ENCODE measurements around the gene DEF6. TPM values are rescaled to one million over a fixed set of nuclear protein-coding genes. Genes with fewer than 3 reads are reported as not detected.

DEF6 gene
- total and polyA plus RNA-seq, 2 of the 13 experiments (the other 11 are each of a cell fraction or from before 2014, with no cell fraction given) = 5.2 to 10.0 TPM

GRCh38 chr6:35259194-35259947, 38.2 kb upstream of the DEF6 start, which contains the start of gene ZNF76 (continued):
- TF ChIP-seq ATF7 (IDR thresholded peaks at IDR 0.05) (peak; percentile 82), ATF7 (CRISPR knock-in tag; IDR thresholded peaks at IDR 0.05) (peak; percentile 90), FOXK1 (CRISPR knock-in tag; IDR thresholded peaks at IDR 0.05; ENCODE audit: borderline replicate concordance, low read depth) (peak; percentile 87), ARNT (IDR thresholded peaks at IDR 0.05) (no peak), SMARCE1 (IDR thresholded peaks at IDR 0.05; ENCODE audit: borderline replicate concordance) (no peak), ZNF558 (CRISPR knock-in tag; IDR thresholded peaks at IDR 0.05; ENCODE audit: borderline replicate concordance) (peak; percentile 82; the same call in 1 of the 2 replicates), ZNF891 (CRISPR knock-in tag; IDR thresholded peaks at IDR 0.05) (peak; percentile 81), CEBPG (CRISPR knock-in tag; IDR thresholded peaks at IDR 0.05) (peak; percentile 43), ZNF292 (CRISPR knock-in tag; IDR thresholded peaks at IDR 0.05; ENCODE audit: borderline replicate concordance, low read depth) (peak; percentile 86), NCOA2 (CRISPR knock-in tag; IDR thresholded peaks at IDR 0.05) (no peak; the same call in none of the 2 replicates), SIN3B (IDR thresholded peaks at IDR 0.05; ENCODE audit: low read length) (0 out of 2 replicates have a peak, but pooled peaks have one; percentile 51), MAZ (IDR thresholded peaks at IDR 0.05; ENCODE audit: borderline replicate concordance, low read depth, low read length) (peak; percentile 94), MAZ (CRISPR knock-in tag; IDR thresholded peaks at IDR 0.05; ENCODE audit: low read depth) (peak; percentile 97), ZMYM4 (CRISPR knock-in tag; IDR thresholded peaks at IDR 0.05) (peak; percentile 88), ZBTB46 (CRISPR knock-in tag; IDR thresholded peaks at IDR 0.05; ENCODE audit: borderline replicate concordance) (no peak), MED1 (CRISPR knock-in tag; IDR thresholded peaks at IDR 0.05) (peak; percentile 92), NFE2L2 (IDR thresholded peaks at IDR 0.05; ENCODE audit: low read length) (no peak), MZF1 (CRISPR knock-in tag; IDR thresholded peaks at IDR 0.05; ENCODE audit: borderline replicate concordance) (no peak; the same call in 1 of the 2 replicates), WIZ (CRISPR knock-in tag; IDR thresholded peaks at IDR 0.05) (peak; percentile 89; the same call in 1 of the 2 replicates), ZBTB7A (CRISPR knock-in tag; IDR thresholded peaks at IDR 0.05) (peak; percentile 50), ZNF138 (CRISPR knock-in tag; IDR thresholded peaks at IDR 0.05; ENCODE audit: low read depth) (0 out of 2 replicates have a peak, but pooled peaks have one; percentile 52), ZNF160 (CRISPR knock-in tag; IDR thresholded peaks at IDR 0.05) (no peak; the same call in 1 of the 2 replicates)
- TF ChIP-seq, protein P1, sequence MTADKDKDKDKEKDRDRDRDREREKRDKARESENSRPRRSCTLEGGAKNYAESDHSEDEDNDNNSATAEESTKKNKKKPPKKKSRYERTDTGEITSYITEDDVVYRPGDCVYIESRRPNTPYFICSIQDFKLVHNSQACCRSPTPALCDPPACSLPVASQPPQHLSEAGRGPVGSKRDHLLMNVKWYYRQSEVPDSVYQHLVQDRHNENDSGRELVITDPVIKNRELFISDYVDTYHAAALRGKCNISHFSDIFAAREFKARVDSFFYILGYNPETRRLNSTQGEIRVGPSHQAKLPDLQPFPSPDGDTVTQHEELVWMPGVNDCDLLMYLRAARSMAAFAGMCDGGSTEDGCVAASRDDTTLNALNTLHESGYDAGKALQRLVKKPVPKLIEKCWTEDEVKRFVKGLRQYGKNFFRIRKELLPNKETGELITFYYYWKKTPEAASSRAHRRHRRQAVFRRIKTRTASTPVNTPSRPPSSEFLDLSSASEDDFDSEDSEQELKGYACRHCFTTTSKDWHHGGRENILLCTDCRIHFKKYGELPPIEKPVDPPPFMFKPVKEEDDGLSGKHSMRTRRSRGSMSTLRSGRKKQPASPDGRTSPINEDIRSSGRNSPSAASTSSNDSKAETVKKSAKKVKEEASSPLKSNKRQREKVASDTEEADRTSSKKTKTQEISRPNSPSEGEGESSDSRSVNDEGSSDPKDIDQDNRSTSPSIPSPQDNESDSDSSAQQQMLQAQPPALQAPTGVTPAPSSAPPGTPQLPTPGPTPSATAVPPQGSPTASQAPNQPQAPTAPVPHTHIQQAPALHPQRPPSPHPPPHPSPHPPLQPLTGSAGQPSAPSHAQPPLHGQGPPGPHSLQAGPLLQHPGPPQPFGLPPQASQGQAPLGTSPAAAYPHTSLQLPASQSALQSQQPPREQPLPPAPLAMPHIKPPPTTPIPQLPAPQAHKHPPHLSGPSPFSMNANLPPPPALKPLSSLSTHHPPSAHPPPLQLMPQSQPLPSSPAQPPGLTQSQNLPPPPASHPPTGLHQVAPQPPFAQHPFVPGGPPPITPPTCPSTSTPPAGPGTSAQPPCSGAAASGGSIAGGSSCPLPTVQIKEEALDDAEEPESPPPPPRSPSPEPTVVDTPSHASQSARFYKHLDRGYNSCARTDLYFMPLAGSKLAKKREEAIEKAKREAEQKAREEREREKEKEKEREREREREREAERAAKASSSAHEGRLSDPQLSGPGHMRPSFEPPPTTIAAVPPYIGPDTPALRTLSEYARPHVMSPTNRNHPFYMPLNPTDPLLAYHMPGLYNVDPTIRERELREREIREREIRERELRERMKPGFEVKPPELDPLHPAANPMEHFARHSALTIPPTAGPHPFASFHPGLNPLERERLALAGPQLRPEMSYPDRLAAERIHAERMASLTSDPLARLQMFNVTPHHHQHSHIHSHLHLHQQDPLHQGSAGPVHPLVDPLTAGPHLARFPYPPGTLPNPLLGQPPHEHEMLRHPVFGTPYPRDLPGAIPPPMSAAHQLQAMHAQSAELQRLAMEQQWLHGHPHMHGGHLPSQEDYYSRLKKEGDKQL (CRISPR knock-in tag; IDR thresholded peaks at IDR 0.05; ENCODE audit: low read depth) = peak; percentile 57; the same call in 1 of the 2 replicates

Data from HepG2 (cell line).